Measurements from ENCODE around the gene CITED1. TPM values are rescaled to one million over a fixed set of nuclear protein-coding genes. Genes with fewer than 3 reads are reported as not detected.

The CITED1 gene
- total RNA-seq, 1 donor from 2014 or later = not detected

DNA sequence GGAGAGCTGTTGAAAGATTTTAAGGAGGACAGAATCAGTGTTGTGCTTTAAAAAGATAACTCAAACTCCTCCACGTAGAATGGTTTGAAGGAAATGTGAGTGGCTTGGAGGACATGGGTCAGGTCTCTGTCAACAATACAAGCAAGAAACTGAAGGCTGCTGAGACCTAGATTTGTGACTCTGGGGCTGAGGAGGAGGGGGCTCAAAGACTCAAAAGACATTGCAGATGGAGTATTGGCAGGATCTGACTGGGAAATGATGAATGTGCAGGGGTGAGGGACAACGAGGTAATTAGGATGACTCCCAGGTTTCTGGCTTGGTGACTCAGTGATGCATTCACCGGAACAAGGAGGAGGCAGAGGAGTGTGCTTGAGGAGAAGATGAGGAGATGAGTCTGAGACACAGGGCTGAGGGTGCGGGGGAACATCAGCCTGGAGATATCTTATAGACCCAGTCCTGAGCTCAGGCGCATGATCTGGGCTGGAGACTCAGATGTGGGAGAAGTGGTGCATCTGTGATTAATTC, 25.3 kb downstream of the CITED1 start:
- peak; percentile 39 for DNase-seq (ENCODE audit: low read depth)
- TF ChIP-seq, protein P1, sequence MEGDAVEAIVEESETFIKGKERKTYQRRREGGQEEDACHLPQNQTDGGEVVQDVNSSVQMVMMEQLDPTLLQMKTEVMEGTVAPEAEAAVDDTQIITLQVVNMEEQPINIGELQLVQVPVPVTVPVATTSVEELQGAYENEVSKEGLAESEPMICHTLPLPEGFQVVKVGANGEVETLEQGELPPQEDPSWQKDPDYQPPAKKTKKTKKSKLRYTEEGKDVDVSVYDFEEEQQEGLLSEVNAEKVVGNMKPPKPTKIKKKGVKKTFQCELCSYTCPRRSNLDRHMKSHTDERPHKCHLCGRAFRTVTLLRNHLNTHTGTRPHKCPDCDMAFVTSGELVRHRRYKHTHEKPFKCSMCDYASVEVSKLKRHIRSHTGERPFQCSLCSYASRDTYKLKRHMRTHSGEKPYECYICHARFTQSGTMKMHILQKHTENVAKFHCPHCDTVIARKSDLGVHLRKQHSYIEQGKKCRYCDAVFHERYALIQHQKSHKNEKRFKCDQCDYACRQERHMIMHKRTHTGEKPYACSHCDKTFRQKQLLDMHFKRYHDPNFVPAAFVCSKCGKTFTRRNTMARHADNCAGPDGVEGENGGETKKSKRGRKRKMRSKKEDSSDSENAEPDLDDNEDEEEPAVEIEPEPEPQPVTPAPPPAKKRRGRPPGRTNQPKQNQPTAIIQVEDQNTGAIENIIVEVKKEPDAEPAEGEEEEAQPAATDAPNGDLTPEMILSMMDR (IDR thresholded peaks at IDR 0.05; ENCODE audit: insufficient read depth, low read length, poor library complexity, severe bottlenecking) = no peak
- Histone ChIP-seq H3K4me3 (ENCODE audit: low read depth, low read length) (no peak overlapping the region), H3K36me3 (ENCODE audit: control insufficient read depth, insufficient read depth, low read length) (no peaks in the 10 kb centered on the region), H3K27me3 (ENCODE audit: control insufficient read depth, insufficient read depth, low read length) (peaks cover 6% of the 10 kb centered on the region)

DNA sequence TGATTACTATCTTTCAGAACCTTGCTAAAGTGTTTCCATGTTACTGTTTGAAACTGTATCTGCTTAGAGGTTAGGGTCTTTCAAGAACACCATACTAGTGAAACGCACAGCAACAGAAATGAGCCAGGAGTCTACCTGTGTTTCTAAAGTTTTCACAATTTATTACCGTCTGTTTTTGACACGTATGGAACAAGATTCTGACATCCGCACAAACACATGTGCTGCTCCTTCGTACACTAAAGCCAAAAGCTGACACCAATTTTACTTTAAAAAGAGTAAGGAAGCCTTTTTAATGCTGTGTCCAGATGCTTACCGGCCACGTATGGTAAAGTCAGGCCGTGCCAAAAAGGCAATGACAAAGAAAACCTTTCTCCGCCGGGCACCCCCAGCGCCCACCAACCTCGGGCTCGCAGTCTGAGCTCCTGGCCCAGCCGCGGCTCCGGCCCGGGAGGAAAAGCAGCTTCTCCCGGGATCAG, 29.2 kb downstream of the CITED1 start:
- DNase-seq (ENCODE audit: low read depth) = no peak
- H3K4me3 ChIP-seq (ENCODE audit: low read depth, low read length) = peak overlapping the region; percentile 94
- no peaks in the 10 kb centered on the region for H3K36me3 ChIP-seq (ENCODE audit: control insufficient read depth, insufficient read depth, low read length)
- peaks cover 6% of the 10 kb centered on the region for H3K27me3 ChIP-seq (ENCODE audit: control insufficient read depth, insufficient read depth, low read length)
- TF ChIP-seq, protein P1 (IDR thresholded peaks at IDR 0.05; ENCODE audit: insufficient read depth, low read length, poor library complexity, severe bottlenecking) = no peak

DNA sequence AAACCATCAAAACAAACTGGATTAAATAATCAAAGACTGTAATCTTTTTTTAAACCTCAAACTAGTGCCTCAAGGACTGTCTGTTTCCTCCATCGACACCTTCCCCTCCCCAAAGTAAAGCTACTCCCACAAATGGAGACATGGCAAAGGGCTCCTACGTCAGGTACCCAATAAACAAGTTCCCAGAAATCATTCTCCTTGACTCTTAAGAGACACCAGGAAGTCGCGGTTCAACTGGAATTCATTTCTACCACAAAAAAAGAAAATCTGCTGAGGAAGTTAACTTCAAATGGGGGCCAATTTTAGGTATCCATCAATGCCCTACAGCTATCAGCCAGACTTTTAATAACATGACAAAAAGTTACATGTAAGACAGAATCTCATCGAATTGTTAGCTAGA, 31.2 kb downstream of the CITED1 start:
- DNase-seq (ENCODE audit: low read depth) = no peak
- peaks cover 2% of the 10 kb centered on the region for H3K36me3 ChIP-seq (ENCODE audit: control insufficient read depth, insufficient read depth, low read length)
- TF ChIP-seq, protein P1 (IDR thresholded peaks at IDR 0.05; ENCODE audit: insufficient read depth, low read length, poor library complexity, severe bottlenecking) = no peak
- H3K27me3 ChIP-seq (ENCODE audit: control insufficient read depth, insufficient read depth, low read length) = peaks cover 6% of the 10 kb centered on the region
- H3K4me3 ChIP-seq (ENCODE audit: low read depth, low read length) = no peak overlapping the region

DNA sequence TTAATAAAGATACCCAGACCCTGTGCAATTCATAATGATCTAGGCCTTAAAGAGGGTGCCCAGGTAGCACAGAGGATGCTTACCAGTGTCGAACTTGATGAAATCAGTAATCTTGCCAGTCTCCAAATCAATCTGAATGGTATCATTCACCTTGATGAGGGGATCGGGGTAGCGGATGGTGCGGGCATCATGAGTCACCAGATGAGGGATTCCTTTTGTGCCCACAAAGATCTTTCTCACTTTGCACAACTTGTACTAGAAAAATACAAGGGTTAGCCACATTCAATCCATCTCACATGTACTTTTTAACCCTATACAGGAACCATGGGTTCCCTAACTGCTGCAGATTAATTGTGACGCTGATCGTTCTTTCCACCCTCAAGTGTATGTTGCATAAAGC, 32.0 kb downstream of the CITED1 start:
- Histone ChIP-seq H3K4me3 (ENCODE audit: low read depth, low read length) (no peak overlapping the region), H3K36me3 (ENCODE audit: control insufficient read depth, insufficient read depth, low read length) (peaks cover 2% of the 10 kb centered on the region)
- TF ChIP-seq, protein P1 (IDR thresholded peaks at IDR 0.05; ENCODE audit: insufficient read depth, low read length, poor library complexity, severe bottlenecking) = no peak

DNA sequence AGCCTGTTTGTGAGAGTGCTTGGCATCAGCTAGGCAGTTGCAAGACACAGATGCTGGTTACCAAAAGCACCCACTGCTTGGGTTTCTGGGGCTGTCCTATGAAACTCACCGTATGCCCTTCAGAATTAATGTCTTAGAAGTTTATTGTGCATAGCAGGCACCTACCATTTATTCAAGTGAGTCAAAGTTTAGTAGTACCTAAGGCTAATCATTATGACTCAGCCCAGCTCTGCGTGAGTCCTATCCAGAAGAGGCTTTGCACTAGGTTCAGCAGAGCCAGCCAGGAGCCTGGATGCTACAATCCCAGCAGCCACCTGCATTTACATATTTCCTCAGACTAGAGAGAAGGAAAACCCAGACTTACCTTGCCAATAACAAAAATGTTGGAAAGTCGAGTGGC, 32.8 kb downstream of the CITED1 start:
- Histone ChIP-seq H3K4me3 (ENCODE audit: low read depth, low read length) (no peak overlapping the region), H3K36me3 (ENCODE audit: control insufficient read depth, insufficient read depth, low read length) (peaks cover 2% of the 10 kb centered on the region), H3K27me3 (ENCODE audit: control insufficient read depth, insufficient read depth, low read length) (no peaks in the 10 kb centered on the region)
- TF ChIP-seq, protein P1 (IDR thresholded peaks at IDR 0.05; ENCODE audit: insufficient read depth, low read length, poor library complexity, severe bottlenecking) = no peak
- peak; percentile 34 for DNase-seq (ENCODE audit: low read depth)

More for the DNA sequence above, 32.0 kb downstream of the CITED1 start:
- peaks cover 4% of the 10 kb centered on the region for H3K27me3 ChIP-seq (ENCODE audit: control insufficient read depth, insufficient read depth, low read length)
- no peak for DNase-seq (ENCODE audit: low read depth)

DNA sequence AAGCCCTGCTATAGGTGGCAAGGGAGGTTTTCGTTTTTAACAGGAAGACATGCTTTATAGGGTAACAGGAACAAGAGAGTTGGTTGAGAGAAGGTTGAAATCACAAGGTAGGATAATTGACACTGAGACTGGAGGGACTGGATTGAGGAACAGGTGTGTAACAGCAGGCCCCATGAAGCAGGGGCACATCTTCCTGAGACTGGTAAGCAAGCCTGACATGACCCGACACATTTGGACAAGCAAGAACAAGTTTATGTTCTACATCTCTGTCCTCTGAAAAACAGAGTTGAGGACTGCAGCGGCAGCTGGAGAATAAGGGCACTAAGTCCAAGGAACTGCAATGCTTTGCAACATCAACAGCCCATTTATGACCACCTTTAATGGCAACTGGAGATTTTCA, 33.9 kb downstream of the CITED1 start:
- no peak for DNase-seq (ENCODE audit: low read depth)
- Histone ChIP-seq H3K4me3 (ENCODE audit: low read depth, low read length) (no peak overlapping the region), H3K36me3 (ENCODE audit: control insufficient read depth, insufficient read depth, low read length) (peaks cover 2% of the 10 kb centered on the region), H3K27me3 (ENCODE audit: control insufficient read depth, insufficient read depth, low read length) (no peaks in the 10 kb centered on the region)
- TF ChIP-seq, protein P1 (IDR thresholded peaks at IDR 0.05; ENCODE audit: insufficient read depth, low read length, poor library complexity, severe bottlenecking) = no peak
